ENCODE data around the gene IGSF21.
"Not testable (repeated sequence)": the region's sequence is repeated elsewhere in the genome, so short reads cannot be mapped to it uniquely, and the experiment has no call there.

The IGSF21 gene

DNA sequence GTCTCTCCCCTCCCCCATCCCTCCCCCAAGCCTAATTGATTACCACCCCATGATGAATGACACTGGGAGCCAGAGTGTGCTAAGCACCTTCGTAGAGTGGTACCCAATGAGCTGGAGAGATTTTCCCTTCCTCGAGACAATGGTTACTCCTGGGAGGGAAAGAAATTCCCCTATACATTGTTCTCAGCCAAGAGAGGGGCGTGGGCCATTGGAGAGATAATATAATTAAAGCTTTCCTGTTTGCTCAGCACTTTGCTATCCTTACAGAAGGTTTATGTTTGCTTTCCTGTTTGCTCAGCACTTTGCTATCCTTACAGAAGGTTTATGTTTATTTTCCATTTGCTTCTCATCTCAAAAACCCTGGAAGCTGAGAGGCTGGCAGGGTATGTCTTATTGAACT, 247.0 kb downstream of the IGSF21 start:
- no peak overlapping the region for H3K4me3 ChIP-seq (replicated peaks; ENCODE audit: low read depth, low read length)
- no peak for DNase-seq (ENCODE audit: low read depth)
- TF ChIP-seq, protein P1, sequence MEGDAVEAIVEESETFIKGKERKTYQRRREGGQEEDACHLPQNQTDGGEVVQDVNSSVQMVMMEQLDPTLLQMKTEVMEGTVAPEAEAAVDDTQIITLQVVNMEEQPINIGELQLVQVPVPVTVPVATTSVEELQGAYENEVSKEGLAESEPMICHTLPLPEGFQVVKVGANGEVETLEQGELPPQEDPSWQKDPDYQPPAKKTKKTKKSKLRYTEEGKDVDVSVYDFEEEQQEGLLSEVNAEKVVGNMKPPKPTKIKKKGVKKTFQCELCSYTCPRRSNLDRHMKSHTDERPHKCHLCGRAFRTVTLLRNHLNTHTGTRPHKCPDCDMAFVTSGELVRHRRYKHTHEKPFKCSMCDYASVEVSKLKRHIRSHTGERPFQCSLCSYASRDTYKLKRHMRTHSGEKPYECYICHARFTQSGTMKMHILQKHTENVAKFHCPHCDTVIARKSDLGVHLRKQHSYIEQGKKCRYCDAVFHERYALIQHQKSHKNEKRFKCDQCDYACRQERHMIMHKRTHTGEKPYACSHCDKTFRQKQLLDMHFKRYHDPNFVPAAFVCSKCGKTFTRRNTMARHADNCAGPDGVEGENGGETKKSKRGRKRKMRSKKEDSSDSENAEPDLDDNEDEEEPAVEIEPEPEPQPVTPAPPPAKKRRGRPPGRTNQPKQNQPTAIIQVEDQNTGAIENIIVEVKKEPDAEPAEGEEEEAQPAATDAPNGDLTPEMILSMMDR (IDR thresholded peaks at IDR 0.05; ENCODE audit: low read length, missing control alignments): no peak

DNA sequence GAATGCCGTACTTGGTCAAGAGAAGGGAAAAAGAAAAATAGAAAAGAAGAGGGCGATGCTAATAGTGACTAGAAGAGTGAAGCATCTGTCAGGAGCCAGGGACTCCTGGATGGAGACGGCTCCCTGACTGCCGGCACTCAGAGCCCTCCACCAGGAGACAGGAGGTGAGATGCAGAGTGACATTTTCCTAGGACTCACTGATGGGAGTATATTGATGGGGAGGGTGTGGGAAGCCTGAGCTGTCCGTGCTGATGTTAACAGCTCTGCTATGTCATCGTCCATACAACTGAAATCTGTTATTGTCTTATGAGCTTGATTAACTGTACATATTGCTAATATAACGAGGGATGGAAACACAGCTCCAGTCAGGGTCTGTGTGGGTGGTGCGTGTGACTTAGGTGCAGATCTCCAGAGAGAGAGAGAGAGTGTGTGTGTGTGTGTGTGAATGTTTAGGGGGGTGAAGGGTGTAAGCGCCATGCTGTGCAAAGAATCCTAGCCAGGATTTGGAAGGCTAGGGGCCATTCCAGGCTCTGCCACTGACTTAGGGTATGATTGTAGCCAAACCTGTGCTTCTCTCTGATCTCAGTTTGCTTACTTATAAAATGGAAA, 250.1 kb downstream of the IGSF21 start:
- TF ChIP-seq, protein P1 (IDR thresholded peaks at IDR 0.05; ENCODE audit: low read length, missing control alignments): no peak
- no peak for DNase-seq (ENCODE audit: low read depth)
- no peak overlapping the region for H3K4me3 ChIP-seq (replicated peaks; ENCODE audit: low read depth, low read length)

DNA sequence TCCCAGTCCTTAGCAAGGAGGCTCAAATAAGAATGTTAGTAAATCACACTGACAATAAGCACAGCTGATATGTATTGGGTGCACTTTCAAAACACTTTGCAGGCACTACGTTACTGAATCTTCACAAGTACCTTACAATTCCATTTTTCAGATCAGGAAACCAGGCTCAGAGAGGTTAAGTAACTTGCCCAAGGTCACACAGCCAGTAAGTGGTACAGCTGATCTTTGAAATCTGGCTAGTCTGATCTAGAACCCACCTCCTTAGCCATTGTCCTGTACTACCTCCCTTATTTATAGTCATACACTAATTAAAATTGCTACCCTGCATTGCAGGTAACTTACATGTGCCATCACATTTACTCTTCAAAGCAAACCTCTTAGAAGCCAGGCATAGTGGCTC, 251.0 kb downstream of the IGSF21 start:
- no peak overlapping the region for H3K4me3 ChIP-seq (replicated peaks; ENCODE audit: low read depth, low read length)
- DNase-seq (ENCODE audit: low read depth): no peak
- TF ChIP-seq, protein P1 (IDR thresholded peaks at IDR 0.05; ENCODE audit: low read length, missing control alignments): no peak

DNA sequence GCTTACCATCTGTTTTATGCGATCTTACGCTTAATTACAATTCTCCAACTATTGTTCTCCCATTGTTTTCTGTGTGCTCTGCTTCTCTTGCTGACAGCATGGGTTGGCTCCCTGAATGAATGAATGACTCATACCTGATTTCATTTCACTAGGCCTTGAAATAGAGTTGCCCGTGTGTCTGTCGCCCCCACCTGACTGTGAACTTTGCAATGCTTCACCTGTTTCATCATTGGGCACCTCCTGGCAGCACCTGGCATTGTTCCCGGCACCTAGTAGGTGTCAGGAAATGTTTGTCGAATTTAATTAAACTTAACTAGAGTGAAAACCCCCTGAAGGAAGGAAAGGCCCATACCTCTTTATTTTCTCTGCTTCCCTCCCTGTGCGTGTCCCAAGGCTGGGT, 252.7 kb downstream of the IGSF21 start:
- DNase-seq (ENCODE audit: low read depth): no peak
- TF ChIP-seq, protein P1 (IDR thresholded peaks at IDR 0.05; ENCODE audit: low read length, missing control alignments): no peak
- no peak overlapping the region for H3K4me3 ChIP-seq (replicated peaks; ENCODE audit: low read depth, low read length)

DNA sequence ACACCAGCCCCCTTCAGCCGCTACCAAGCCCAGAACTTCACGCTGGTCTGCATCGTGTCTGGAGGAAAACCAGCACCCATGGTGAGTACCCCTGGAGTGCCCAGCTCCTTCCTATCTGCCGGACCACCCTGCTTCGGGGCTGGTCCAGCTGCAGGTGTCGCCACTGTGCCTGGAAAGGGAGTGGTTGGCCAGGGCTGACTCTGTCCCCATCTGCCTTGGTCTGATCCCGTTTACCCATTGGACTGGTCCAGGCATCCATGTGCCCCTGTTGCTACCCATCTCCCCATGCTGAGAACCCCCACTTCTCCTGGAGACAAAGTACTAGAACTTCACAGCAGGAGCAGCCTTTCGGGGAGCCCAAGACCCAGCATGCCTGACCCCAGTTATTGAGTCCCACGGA, 254.6 kb downstream of the IGSF21 start:
- no peak overlapping the region for H3K4me3 ChIP-seq (replicated peaks; ENCODE audit: low read depth, low read length)
- no peak for DNase-seq (ENCODE audit: low read depth)
- TF ChIP-seq, protein P1 (IDR thresholded peaks at IDR 0.05; ENCODE audit: low read length, missing control alignments): no peak

DNA sequence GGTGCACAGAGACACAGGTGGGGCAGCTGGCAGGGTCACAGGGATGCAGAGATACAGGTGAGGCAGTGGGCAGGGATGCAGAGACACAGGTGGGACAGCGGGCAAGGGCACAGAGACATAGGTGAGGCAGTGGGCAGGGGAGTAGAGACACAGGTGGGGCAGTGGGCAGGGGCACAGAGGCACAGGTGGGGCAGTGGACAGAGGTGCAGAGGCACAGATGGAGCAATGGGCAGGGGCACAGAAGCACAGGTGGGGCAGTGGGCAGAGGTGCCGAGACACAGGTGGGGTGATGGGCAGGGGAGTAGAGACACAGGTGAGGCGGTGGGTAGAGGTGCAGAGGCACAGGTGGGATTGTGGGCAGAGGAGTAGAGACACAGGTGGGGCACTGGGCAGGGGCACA, 255.8 kb downstream of the IGSF21 start:
- TF ChIP-seq, protein P1 (IDR thresholded peaks at IDR 0.05; ENCODE audit: low read length, missing control alignments): no peak
- no peak for DNase-seq (ENCODE audit: low read depth)
- H3K4me3 ChIP-seq (replicated peaks; ENCODE audit: low read depth, low read length): no peak overlapping the region

DNA sequence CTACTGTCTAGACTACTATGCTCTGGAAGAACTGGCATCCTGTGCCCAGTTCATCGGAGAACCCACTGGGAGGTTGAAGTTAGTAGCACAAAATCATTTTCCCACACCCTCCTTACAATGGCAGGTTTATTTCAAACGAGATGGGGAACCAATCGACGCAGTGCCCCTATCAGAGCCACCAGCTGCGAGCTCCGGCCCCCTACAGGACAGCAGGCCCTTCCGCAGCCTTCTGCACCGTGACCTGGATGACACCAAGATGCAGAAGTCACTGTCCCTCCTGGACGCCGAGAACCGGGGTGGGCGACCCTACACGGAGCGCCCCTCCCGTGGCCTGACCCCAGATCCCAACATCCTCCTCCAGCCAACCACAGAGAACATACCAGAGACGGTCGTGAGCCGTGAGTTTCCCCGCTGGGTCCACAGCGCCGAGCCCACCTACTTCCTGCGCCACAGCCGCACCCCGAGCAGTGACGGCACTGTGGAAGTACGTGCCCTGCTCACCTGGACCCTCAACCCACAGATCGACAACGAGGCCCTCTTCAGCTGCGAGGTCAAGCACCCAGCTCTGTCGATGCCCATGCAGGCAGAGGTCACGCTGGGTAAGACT, 257.6 kb downstream of the IGSF21 start:
- no peak overlapping the region for H3K4me3 ChIP-seq (replicated peaks; ENCODE audit: low read depth, low read length)
- TF ChIP-seq, protein P1 (IDR thresholded peaks at IDR 0.05; ENCODE audit: low read length, missing control alignments): no peak
- no peak for DNase-seq (ENCODE audit: low read depth)

DNA sequence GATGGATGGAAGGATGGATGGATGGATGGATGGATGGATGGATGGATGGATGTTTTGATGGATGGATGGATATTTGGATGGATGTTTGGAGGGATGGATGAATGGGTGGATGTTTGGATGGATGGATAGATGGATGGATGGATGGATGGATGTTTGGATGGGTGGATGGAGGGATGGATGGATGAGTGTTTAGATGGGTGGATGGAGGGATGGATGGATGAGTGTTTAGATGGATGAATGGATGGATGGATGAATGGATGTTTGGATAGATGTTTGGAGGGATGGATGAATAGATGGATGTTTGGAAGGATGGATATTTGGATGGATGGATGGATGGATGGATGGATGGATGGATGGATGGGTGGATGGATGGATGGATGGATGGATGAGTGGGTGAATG, 264.9 kb downstream of the IGSF21 start:
- DNase-seq (ENCODE audit: low read depth); H3K4me3 ChIP-seq (replicated peaks; ENCODE audit: low read depth, low read length): not testable (repeated sequence)

Data from fibroblast of pulmonary artery (primary cell).